Right atrium auricular region (tissue), 2 donors: Measurements from ENCODE around the gene TBC1D10B. TPM values are rescaled to one million over a fixed set of nuclear protein-coding genes. Genes with fewer than 3 reads are reported as not detected.
"Not testable (repeated sequence)": the region's sequence is repeated elsewhere in the genome, so short reads cannot be mapped to it uniquely, and the experiment has no call there.

Experiments used
- DNase-seq: peaks from one replicate; pipeline ENCODE4 v3.0.0-alpha.2; 2019; ENCODE audit warnings: low spot score
- H3K27ac ChIP-seq, 2 donors: fragments of 200-600 bp; sonication (generic); 1 replicate in 1 of 2; 2 replicates in 1 of 2; pipeline ENCODE4 v1.5.1; 2016 to 2019
- H3K27me3 ChIP-seq, 2 donors: fragments of 200-600 bp; sonication (generic); one replicate each; pipeline versions ENCODE4 v1.5.1 to v1.6.0; 2017 to 2019
- H3K36me3 ChIP-seq: fragments of 200-600 bp; sonication (generic); one replicate; pipeline ENCODE4 v1.5.1; 2016
- H3K4me1 ChIP-seq, 2 donors: fragments of 200-600 bp; sonication (generic); one replicate each; pipeline versions ENCODE4 v1.5.1 to v1.6.0; 2017 to 2019
- H3K4me3 ChIP-seq, 2 donors: fragments of 200-600 bp; sonication (generic); 1 replicate in 1 of 2; 2 replicates in 1 of 2; pipeline ENCODE4 v1.5.1; 2017 to 2019; ENCODE audit warnings: mild to moderate bottlenecking in 1 of 2, moderate library complexity in 1 of 2
- H3K9me3 ChIP-seq, 2 donors: fragments of 200-600 bp; sonication (generic); one replicate each; pipeline ENCODE4 v1.5.1; 2019
- CTCF ChIP-seq, 2 donors: fragments of 200-600 bp; sonication (generic); IDR thresholded peaks; one replicate each; pipeline ENCODE4 v1.5.1; 2019; ENCODE audit warnings: antibody characterized with exemption in 2 of 2
- total RNA-seq, 2 donors: library from RNA; depleted of rRNA; stranded (reverse); fragments of >200 nt; gene quantifications; one replicate each; pipeline ENCODE4 v1.1.0, GENCODE V29; 2016

Gene TBC1D10B
- total RNA-seq, 2 donors from 2014 or later = 20.0 to 22.3 TPM

GRCh38 chr16:30335598-30336474 lies 34.5 kb downstream of the TBC1D10B start:
- Histone ChIP-seq H3K27ac (peak overlapping the region; percentile 96 to 99), H3K36me3 (no peaks in the 10 kb centered on the region), H3K9me3 (no peaks in the 10 kb centered on the region), H3K4me1 (peaks cover 0 to 8% of the 10 kb centered on the region in 2 donors), H3K27me3 (no peaks in the 10 kb centered on the region), H3K4me3 (peak overlapping the region; percentile 81 to 97)
- DNase-seq = no peak
- no peak for TF ChIP-seq CTCF (IDR thresholded peaks at IDR 0.05)

GRCh38 chr16:30335028-30335597 lies 35.2 kb downstream of the TBC1D10B start:
- H3K36me3 ChIP-seq, H3K9me3 ChIP-seq, H3K4me1 ChIP-seq, H3K27me3 ChIP-seq: not testable (repeated sequence)
- peak overlapping the region; percentile 96 to 99 for H3K27ac ChIP-seq
- peak overlapping the region; percentile 81 to 97 for H3K4me3 ChIP-seq
- peak; percentile 79 for DNase-seq

GRCh38 chr16:30334473-30334989 lies 35.8 kb downstream of the TBC1D10B start:
- DNase-seq, H3K27me3 ChIP-seq, H3K36me3 ChIP-seq, H3K9me3 ChIP-seq, H3K4me1 ChIP-seq: not testable (repeated sequence)
- H3K4me3 ChIP-seq = peak overlapping the region; percentile 81 to 97
- H3K27ac ChIP-seq = peak overlapping the region; percentile 96 to 99

- not testable (repeated sequence) for H3K27me3 ChIP-seq, DNase-seq, H3K27ac ChIP-seq, H3K36me3 ChIP-seq, H3K4me1 ChIP-seq, H3K9me3 ChIP-seq, H3K4me3 ChIP-seq
Observed at GRCh38 chr16:30324220-30324619, 46.1 kb downstream of the TBC1D10B start.

GRCh38 chr16:30318647-30319046 lies 51.6 kb downstream of the TBC1D10B start:
- not testable (repeated sequence) for H3K27ac ChIP-seq, H3K4me3 ChIP-seq, DNase-seq, H3K36me3 ChIP-seq, H3K4me1 ChIP-seq, H3K27me3 ChIP-seq, H3K9me3 ChIP-seq

- H3K9me3 ChIP-seq, H3K4me3 ChIP-seq, H3K36me3 ChIP-seq, H3K27ac ChIP-seq, DNase-seq, H3K4me1 ChIP-seq, H3K27me3 ChIP-seq: not testable (repeated sequence)
Observed at GRCh38 chr16:30310937-30311336, 59.4 kb downstream of the TBC1D10B start.

GRCh38 chr16:30309255-30309654 lies 61.0 kb downstream of the TBC1D10B start:
- H3K4me1 ChIP-seq, DNase-seq, H3K27ac ChIP-seq, H3K36me3 ChIP-seq, H3K9me3 ChIP-seq, H3K27me3 ChIP-seq, H3K4me3 ChIP-seq: not testable (repeated sequence)

Other genes starting within 250 kb of the TBC1D10B start
- 10 to 100 TPM; 27.9 to 76.6 TPM for gene MAPK3, start 247.3 kb downstream of the TBC1D10B start, total RNA-seq
- 10 to 100 TPM in 1 of 2 donors, 1 to 10 TPM in 1; 5.4 to 18.6 TPM for gene CORO1A, start 186.9 kb downstream of the TBC1D10B start, total RNA-seq
- gene BOLA2B, start 176.8 kb downstream of the TBC1D10B start, total RNA-seq = 100 to 1,000 TPM; 143 to 187 TPM
- 10 to 100 TPM; 25.1 to 36.3 TPM for gene SLX1A, start 176.6 kb downstream of the TBC1D10B start, total RNA-seq
- 1 to 10 TPM; 2.0 to 7.4 TPM for gene SULT1A3, start 171.2 kb downstream of the TBC1D10B start, total RNA-seq
- 1 to 10 TPM in 1 of 2 donors, not detected in 1; 1.7 TPM for gene NPIPB13, start 122.0 kb downstream of the TBC1D10B start, total RNA-seq
- gene CD2BP2, start 15.2 kb downstream of the TBC1D10B start, total RNA-seq = 10 to 100 TPM; 22.0 to 39.3 TPM
- not detected for gene MYL11, start 4.3 kb upstream of the TBC1D10B start, total RNA-seq
- under 1 TPM in 1 of 2 donors, not detected in 1; 0.35 TPM for gene SEPTIN1, start 12.1 kb upstream of the TBC1D10B start, total RNA-seq
- gene ZNF48, start 24.9 kb upstream of the TBC1D10B start, total RNA-seq = 10 to 100 TPM in 1 of 2 donors, 1 to 10 TPM in 1; 5.7 to 10.7 TPM
- 10 to 100 TPM; 13.0 to 14.3 TPM for gene ZNF771, start 37.1 kb upstream of the TBC1D10B start, total RNA-seq
- 10 to 100 TPM; 14.4 to 18.7 TPM for gene DCTPP1, start 59.5 kb upstream of the TBC1D10B start, total RNA-seq
- 10 to 100 TPM; 18.2 to 18.6 TPM for gene SEPHS2, start 75.4 kb upstream of the TBC1D10B start, total RNA-seq
- 1 to 10 TPM; 2.0 to 2.6 TPM for gene ITGAL, start 102.2 kb upstream of the TBC1D10B start, total RNA-seq
- gene ZNF768, start 156.1 kb upstream of the TBC1D10B start, total RNA-seq = 10 to 100 TPM; 41.1 to 51.4 TPM
- gene ZNF747, start 164.4 kb upstream of the TBC1D10B start, total RNA-seq = 10 to 100 TPM; 13.3 to 16.2 TPM
- 10 to 100 TPM; 12.0 to 16.9 TPM for gene ZNF764, start 187.9 kb upstream of the TBC1D10B start, total RNA-seq
- 10 to 100 TPM in 1 of 2 donors, 1 to 10 TPM in 1; 9.6 to 13.5 TPM for gene ZNF688, start 201.2 kb upstream of the TBC1D10B start, total RNA-seq
- gene ZNF785, start 215.2 kb upstream of the TBC1D10B start, total RNA-seq = 1 to 10 TPM; 5.5 to 6.0 TPM
- gene ZNF689, start 239.9 kb upstream of the TBC1D10B start, total RNA-seq = 1 to 10 TPM; 6.2 to 8.3 TPM